Ureter (tissue), 1 donor: ENCODE measurements around the gene HPGD. TPM values are rescaled to one million over a fixed set of nuclear protein-coding genes. Genes with fewer than 3 reads are reported as not detected.
A peak's percentile ranks its signal among the peaks of the same experiment; 100 is the strongest.
"Not testable (repeated sequence)": the region's sequence is repeated elsewhere in the genome, so short reads cannot be mapped to it uniquely, and the experiment has no call there.

Experiments
- DNase-seq: peaks from one replicate; pipeline ENCODE4 v3.0.0-alpha.2; 2020; ENCODE audit warnings: low spot score
- total RNA-seq: library from RNA; stranded (reverse); gene quantifications from one replicate; pipeline ENCODE4 v1.2.4, GENCODE V29; 2023
- donor health status: DM: yes; HTN: yes; CAD: no.

The HPGD gene
- total RNA-seq, 1 donor from 2014 or later, result 527 TPM

DNA sequence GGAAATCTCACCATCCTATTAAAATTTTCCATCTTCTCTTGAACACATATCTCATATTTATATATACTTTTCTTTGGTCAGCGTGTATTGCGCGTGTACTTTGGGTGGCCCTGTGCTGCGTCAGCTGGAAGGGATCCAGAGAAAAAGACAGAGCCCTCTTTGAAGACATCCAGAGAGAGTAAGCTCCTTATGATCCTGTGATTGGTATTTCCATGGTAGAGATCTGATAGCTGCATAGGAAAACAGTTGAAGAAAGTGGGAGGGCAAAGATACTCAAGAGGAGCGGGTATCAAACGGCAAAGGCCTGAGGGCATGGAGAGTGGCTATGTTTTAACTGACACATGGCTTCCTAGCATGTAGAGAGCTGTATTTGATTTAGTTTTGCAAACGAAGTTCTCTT, 4.4 kb upstream of the HPGD start:
- DNase-seq, result no peak

DNA sequence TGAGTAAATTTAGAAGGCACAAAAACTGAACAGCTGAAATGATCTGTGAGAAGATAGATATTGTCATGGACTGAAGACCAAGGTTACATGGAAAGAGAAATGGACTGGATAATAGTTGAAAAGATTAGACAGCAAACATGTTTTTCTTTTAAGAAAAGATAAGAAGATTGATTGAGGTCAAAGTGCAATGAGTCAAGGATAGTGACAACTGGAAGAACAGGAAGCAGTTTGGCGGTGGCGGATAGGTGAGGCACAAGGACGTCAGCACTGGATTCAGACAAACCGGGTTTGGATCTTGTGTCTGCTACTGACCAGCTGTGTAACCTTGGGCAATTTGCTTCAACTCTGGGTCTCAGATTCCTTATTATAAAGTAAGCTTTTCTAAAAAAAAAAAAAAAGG, 2.0 kb upstream of the HPGD start:
- peak; percentile 59 for DNase-seq

DNA sequence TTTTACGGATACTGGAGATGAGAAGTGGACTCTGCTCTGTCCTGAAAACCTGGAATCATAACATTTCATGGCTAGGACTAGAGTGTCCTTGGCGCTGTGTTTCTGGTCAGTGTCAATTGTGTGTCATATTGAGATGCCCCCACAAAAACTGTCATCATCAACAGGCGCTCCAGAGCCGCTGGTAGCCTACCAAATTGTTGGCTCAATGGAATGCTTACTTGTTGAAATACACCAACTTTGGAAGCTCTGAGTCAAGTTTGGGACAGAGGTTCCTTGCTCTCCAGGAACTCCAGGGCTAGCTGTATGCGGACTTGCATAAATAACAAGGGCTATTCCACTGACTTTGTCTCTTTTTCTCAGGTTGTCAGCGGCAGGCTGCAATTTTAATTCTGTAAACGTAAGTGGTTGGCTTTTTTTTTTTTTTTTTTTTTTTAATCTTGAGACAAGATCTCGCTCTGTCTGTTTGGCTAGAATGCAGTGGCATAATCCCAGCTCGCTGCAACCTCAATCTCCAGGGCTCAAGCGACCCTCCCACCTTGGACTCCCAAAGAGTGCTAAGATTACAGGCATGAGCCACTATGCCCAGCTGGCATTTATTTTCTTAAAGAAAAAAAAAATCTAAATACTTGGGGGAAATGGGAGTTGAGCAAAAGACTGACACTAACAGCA, 871 bp upstream of the HPGD start:
- no peak for DNase-seq

DNA sequence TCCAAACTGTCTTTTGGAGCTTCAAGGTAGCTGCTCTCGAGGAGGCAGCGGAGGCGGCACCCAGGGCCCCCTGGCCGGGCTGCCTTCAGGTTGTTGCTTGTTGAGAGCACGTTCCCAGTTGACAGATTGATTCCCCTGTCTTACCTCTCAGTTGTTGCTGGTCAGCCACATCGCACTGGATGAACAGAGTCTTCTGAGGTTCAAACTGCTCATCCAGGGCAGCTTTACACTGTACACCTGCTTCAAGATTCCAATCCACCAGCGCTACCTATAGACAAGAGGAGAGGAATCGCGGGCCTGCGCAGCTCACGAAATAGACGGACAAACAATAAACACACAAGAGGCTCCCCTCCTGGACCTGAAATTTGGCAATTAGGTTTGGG, 497 bp downstream of the HPGD start:
- peak; percentile 54 for DNase-seq

DNA sequence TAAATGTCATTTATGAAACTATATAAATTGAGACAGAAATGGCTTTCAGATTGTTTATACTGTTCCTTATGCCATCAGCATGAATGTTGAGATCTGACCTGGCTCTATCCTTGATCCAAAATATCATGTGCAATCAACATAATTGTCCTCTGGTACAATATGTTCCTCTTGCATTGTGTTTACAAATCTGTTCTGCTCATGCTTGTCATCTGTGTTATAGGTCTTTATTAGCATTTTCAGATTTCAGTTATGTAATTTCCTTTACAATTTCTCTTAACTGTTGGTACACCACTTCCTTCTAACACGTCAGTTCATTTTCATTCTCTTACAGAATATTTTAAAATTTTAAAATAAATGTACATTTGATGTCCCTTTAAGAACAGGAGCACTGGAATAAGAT, 1.6 kb downstream of the HPGD start:
- no peak for DNase-seq

DNA sequence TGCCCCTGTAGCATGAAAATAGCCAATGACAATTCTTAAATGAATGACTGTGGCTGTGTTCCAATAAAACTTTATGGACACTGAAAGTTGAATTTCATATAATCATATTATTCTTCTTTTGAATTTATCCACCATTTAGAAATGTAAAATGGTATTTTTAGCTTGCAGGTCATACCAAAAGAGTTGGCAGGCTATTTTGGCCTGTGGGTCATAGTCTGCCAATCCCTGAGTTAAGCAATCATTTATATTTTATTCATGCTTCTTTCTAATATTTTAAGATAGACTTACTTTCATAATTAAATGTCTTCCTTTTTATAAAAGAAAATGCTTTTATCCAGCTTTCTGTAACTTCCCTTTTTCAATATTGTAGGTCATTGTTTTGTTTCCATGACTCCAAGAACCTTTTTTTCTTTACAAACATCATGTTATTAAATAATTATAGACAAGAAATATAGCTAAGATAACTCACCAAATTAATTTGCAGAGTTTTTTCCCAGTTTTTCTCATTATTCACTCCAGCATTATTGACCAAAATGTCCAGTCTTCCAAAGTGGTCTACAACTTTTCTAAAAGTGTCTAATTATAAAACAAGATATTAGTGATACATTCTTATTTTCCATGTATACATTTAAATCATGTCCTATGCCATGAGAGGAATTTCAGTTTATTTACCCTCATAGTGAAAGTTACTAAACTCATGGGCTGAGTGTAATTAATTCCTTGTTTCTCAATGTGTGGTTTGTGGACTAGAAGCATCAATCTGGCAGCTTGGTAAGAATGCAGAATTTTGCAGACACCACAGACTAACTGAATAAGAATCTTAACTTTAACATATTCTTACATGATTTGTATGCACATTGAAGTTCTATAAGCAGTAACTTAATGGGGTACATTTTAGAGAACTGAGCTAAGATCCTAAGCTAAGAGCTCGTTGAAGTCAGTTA, 4.5 kb downstream of the HPGD start:
- DNase-seq, result no peak

DNA sequence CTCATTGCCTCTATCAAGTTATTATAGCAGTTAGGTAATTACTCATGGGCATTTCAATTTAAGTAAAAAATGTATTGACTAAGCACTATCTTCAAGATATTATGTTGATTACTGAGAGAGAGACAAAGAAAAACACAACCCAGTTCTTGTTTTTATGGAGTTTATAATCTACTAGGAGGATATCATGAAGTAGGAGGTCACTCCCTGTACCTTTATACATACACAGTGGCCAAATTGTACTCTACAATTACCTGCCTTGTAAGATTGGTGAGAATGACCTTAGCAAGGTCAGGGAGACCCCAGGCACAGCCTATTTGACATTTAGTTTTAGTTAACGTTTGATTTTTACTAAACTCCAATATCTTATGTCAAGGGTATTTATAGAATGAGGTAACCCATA, 5.5 kb downstream of the HPGD start:
- no peak for DNase-seq

DNA sequence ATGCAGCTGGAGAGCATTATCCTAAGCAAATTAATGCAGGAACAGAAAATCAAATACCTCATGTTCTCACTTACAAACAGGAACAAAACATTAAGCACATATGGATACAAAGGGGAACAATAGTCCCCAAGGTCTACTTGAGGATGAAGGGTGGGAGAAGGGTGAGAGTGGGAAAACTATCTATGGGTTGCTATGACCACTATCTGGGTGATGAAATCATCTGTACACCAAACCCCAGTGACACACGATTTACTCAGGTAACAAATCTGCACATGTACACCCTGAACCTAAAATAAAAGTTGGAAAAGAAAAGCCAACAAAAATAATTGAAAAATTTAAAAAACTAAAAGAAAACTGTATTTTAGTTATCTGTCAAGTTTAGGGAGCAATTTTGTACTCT, 5.9 kb downstream of the HPGD start:
- no peak for DNase-seq

DNA sequence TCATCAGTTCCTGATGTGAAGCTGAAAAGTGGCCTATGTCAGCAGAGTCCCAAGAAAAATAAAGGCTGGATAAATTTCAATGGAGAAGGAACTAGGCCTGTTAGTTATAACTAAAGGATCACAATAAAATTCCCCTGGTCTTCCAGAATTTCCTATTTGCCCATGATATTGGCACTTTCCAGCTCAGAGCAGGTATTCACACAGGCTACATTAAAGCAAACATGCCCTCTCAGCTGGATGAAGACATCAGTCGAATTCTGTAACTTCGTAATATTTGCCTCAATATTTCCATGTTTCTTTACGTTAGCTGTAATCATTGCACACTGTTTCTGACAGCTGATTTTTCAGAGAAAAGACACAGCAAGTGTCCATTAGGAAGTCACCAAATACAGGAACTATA, 9.5 kb downstream of the HPGD start:
- no peak for DNase-seq

DNA sequence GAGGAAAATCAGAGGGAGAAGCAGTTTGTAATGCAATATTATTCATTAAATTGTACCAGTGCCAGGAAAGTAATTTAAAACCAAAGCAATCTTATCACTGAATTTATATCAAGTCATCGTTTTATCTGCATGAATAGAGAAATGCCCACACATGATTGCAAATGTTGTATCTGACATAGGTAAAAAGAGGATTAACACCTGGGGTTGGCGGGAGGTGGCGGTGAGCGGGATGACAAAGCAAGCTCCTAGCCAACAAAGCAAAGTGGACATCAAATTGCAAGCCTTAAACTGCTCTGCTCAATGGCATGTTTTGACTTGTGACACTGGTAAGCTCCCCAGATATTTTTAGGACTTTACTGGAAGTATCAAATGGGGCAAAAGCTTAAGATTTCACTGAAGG, 16.4 kb downstream of the HPGD start:
- DNase-seq, result no peak

DNA sequence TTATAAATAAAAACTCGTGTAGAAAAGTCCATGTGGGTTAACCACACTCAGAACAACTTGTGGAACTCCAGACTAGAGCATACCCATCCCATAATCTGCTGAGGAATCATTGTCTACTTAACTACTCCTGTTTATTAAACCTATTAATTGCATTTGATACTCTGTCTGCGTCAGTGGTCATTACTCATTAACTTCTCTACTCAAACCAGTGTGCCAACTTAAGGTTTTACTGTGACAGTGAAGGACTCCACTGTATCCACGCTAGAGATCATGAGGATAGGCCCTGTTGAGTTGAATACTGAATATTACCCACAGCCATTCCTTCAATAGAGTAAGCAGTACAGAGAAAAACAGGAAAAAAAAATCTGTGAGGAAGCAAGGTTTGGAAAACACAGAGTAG, 17.3 kb downstream of the HPGD start:
- DNase-seq, result no peak

DNA sequence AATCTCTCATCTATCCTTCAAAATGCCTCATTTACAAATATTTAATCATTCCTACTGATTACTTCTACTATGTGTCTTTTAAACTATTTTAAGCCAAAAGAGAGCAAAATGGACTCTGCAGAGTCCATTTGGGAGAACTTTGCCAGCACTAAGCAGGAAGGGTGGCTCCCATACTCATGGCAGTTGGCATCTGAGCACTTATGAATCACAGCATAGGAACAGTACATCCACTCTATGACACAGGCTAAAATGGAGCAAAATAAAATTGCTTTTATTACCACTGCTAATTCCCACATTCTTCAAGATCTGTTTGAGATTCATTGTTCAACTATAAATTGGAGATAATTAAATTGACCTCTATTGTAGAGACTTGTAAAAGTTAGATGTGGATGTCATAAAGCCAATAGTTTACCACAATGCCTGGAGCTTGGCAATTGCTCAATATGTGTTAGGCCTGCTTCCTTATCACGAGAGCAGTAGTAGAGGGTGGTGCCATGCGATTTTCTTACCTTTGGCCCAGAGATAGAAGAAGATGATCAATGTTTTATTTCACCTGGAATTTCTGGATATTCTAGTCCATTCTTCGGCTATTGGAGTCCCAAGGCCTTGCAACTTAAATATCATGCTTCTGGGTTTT, 19.1 kb downstream of the HPGD start:
- DNase-seq, result no peak

DNA sequence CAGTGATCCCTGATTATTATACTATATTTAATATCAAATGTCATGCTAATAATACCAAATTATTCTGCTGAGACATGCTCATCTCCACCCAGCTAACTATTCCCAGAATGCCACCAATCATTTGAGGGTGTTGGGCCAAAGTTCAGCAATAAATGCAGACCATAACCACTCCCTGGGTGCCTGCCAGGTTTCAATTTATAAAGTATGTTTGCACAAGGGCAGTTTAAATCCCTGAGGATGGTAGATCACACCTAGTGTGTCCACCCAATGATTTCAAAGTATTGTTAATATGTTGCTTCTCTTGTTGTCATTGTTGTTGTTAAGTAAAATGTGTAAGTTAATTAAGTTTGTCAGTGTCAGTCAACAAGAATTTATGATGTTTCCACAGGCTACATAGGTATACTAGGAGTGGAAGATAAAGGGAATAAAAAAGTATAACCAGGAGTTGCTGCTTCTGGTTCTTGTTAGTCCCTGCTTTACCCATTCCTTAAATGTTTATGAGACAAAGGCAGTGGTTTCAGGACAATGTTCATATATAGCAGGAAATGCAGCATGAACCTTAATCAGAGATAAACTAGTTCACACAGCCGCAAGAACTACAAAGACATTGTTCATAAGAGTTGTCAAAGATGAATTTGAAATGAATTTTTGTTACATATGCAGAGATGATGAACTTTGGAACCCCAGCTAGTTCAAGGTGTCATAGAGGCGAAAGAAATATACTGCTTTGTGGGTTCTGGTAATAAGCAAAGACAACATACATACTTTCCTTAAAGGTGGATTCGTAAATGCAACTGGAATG, 25.5 kb downstream of the HPGD start:
- DNase-seq, result no peak

DNA sequence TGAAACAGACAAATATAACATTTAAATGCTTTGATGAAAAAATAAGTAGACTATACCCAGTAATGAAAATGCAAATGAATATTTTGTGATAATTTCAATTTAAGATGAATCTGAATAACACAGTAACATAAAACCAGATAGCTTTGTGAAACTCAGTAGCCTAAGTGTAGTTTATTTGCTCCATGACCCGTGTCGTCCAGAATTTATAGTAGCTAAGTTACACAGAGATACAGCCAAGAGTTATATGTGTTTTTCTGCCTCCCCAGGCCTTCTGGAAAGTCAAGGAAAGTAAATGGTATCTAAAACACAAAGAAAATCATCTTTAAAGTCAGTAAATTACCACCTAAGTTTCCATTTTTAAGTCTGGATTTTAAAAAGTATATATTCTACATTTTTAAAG, 26.7 kb downstream of the HPGD start:
- DNase-seq, result no peak

DNA sequence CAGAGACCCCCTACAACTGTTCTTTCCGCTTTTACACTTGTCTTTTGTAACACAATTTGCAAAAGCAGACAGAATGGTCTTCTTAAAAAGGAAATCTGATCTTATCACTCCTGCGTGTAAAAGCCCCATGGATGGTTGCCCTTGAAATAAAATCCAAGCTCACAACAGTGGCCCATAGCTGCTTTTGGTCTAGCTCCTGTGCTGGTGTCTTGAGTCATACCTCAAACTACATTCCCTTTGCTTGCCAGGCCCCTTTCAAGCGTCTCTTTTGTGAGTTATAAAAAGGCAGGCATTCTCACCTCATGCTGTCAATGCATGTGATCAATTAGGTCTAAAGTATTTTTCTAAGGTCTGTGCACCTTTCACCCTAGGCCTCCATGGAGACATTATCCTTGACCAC, 27.6 kb downstream of the HPGD start:
- DNase-seq, result no peak

DNA sequence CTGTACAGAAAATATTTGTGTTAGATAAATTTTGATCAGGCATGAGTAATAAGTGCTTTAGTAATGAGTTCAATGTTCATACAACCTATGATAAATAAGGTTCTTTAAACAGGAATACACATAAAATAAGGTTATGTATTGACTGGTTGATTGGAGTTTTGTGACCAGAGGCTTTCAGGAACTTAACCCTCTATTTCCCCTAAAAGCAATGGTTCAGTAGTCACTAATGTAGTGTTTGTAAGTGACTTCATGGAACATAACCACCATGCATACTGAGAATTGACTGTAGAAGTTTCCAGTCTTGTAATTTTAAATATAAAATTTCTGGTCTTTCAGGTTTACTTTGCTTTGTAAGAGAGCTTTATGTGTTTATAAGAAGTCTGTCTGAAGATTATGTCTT, 28.1 kb downstream of the HPGD start:
- no peak for DNase-seq

DNA sequence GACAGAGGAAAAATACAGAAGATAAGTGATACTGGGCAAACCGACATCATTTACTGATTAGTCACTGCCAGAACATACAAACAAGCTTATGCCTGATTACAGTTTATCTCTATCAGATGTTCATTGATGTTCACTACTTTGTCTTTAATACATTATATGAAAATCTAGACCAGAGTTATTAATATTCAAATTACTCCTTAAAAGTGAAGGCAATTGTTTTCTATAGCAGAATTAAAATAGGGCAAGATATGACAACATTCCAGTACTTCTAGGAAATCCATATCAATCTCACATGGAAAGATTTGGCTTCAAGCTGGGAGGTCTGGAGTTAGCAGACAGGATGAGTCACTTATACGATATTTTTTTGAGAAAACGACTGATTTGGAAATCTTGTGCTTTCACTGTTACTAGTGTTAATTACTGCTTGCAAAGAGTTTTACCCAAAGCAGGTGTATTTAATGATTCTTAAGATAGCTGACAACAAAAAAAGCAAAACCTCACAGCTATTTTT, 31.8 kb downstream of the HPGD start:
- no peak for DNase-seq

DNA sequence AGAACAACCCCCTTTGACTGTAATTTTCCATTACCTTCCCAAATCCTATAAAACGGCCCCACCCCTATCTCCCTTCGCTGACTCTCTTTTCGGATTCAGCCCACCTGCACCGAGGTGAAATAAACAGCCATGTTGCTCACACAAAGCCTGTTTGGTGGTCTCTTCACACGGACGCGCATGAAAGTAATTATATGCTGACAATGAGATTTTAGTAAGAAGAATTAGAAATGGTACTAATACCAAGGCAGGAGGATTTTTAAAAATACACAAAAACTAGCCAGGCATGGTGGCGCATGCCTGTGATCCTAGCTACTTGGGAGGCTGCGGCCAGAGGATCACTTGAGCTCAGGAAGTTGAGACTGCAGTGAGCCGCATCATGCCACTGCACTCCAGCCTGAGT, 33.9 kb downstream of the HPGD start:
- not testable (repeated sequence) for DNase-seq

DNA sequence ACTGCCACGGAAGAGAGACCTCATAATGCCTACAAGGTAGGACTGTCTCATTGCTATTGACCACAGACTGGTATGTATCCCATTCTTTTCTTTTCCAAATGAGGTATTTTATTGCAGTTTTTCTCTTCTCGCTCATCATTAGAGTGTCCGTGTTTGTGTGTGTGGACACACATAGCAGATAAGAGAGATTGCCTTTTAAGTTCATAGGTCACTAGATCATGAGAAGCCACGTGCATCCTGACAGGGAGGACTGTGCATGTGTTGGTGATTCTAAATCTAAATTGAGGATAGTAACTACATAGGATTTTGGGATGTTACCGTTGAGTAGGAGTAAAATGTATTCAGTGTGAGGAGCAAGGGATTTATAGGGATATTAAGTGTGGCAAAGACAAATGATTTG, 37.3 kb downstream of the HPGD start:
- no peak for DNase-seq

DNA sequence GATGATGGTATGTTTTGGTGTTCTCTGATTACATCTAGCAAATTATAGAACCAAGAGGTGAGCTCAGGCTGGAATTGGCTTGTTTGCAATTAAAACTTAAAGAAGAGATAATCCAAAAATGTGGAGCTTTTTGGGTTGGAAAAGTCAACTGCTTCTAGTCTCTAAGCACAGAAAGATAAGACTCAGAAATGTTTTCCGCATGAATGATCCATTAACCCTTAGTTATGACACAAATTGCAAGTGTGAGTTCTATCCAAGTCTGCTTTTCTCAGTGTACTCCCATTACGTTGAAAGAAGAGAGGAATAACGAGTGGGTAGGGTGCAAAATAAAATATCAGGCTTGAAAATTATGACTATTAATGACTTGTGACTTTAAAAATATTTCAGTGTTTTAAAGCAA, 38.5 kb downstream of the HPGD start:
- no peak for DNase-seq

DNA sequence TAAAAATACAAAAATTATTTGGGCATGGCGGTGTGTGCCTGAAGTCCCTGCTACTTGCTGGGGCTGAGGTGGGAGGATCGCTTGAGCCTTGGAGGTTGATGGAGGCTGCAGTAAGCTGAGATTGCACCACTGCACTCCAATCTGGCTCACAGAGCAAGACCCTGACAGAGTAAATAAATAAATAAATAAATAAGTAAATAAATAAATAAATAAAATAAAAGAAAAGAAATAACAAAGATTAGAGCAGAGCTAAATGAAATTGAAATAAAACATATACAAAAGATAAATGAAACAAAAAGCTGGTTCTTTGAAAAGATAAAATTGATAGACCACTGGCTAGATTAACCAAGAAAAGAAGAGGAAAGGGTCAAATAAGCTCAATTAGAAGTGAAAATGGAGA, 43.1 kb downstream of the HPGD start:
- DNase-seq, result no peak

DNA sequence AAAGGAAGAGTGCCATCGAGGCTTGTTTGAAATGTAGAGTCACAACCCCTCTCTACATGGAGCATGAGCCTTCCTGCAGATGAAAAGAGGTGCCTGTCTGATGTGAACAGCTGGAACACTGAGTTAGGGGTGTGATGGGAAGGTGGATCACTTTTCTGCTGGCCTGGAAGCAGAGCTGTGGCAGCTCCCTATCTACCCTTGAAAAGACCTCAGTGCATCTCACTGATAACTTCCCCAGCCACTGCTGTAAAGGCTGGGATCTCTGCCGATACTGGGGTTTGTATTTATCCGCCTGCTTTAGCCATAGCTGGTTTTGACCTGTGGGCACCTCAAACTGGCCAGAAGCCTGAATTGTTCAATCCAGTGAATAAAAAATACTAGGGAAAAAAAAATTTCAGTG, 46.8 kb downstream of the HPGD start:
- no peak for DNase-seq
